ENCODE measurements around the gene NOP16.

Gene NOP16

DNA sequence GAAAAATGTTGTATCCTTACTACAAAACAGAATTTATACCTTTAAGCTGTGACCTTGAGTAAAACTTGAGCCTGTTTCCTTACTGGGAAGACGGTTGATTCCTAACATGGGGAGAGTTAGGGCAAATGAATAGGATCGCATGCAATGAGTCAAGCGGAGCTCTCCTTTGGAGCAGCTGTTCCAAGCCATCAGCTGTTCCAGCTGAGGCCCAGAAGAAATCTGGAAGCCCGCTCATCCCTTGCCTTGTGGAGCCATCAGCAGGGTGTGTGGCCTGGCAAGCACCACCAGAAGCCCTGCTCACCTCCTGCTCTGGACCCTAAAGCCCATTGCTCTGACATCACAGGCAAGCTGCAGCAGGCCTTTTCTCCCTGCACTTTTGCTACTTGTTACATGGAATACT lies 34.9 kb downstream of the NOP16 start:
- no peak for DNase-seq

DNA sequence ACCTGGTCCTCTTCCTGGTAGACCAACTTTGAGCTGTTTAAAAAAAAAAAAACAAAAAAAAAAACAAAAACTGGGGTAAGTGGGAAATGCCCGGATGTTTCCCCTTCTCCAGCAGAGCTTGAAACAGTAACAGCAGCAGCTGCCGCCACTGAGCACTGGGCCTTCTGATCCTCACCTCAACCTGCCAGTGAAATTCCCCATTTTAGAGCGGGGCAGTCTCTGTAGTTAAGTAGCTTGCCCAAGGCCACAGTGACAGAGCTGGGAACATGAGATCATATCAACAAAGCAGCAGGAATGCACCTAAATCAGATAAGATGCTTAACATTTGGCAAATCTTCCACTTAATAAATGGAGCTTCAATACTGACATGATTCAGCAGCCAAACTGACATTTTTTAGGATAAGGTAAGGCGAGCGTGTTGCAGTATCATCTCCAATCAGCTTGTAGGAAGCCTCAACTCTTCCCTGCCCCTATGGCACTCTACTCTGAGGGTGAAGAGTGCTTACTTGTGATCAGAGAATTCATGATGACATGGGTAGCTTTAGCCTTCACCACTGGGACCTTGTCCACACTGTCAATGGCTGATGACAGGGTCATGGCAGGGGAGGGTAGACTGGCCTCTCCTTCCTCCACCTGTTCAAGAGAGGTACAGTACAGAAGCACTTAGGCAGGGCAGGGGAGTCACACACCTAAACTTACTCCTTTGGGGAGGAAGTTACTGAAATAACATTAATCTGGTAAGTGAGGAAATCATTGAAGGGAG lies 36.1 kb downstream of the NOP16 start:
- no peak for DNase-seq

- DNase-seq = no peak
Measured at GRCh38 chr5:176350416-176350815, 38.0 kb downstream of the NOP16 start.

- no peak for DNase-seq
Measured at GRCh38 chr5:176342766-176343458, 45.5 kb downstream of the NOP16 start.

GRCh38 chr5:176342158-176342483 lies 46.3 kb downstream of the NOP16 start:
- no peak for DNase-seq

DNA sequence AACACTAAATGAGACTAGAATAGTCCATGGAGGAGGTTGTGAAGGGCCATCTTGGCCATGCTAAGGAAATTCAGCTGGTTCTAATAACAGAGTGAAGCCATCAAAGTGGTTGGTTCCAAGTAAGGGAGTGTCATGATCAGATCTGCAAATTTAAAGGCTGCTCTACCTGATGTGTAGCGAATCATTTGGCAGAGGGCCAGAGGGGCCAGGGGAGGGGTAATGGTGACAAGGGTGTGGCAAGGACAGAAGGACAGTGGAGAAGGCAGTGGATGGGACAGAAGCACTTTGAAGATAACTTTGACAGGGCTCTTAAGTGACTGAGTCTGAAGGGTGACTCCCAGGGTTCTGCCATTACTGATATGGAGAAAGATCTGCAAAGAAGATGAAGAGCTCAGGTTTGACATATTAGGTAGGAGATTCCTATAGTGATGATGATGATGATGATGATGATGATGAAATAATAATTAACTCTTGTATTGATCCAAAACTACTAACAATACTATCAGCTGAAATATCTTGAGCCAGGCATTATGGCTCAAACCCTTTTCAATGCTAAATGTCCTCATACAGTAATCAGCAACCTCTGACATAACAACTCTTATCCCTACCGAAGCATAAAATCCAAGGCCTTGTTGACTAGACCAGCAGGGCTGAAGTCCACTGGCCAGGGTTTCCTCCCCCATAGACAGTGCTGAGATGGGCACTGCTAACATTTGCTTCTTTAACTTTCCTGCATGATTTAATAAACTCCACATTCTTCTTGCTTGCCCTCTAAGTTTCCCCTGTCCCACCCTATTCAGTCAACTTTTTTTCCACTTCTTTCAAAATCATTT lies 46.9 kb downstream of the NOP16 start:
- DNase-seq = no peak

DNA sequence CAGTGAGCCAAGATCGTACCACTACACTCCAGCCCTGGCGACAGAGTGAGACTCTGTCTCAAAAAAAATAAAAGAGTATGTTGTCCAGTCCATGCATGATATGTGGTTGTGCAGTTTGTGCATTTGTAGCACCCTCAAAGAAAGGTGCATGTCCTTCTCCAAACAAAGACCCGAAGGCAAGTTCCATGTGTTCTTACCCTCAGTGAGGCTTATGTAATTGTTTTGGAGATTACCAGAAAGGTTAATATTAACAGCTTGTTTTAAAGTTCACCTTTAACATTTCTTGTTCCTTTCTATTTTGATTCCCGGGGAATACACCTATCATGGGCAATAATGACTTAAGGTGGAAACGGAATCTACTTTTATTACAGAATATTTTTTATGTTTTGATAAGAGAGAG lies 49.1 kb downstream of the NOP16 start:
- no peak for DNase-seq

DNA sequence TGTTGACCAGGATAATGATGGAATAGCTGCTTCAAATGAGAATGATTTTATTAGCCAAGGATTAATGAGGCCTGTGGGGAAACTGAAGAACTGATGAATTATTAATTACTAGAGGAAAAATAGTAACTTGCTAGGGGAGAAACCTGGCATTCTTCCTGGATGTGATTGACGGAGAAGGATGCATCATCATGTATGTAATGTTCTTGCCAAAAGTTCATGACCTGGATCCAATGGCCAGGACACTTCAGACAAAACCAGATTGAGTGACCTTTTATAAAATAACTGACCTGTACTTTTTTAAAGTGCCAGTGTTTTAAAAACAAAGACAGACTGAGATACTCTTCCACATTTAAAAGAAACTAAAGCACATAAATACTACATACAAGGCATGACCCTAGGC lies 50.5 kb downstream of the NOP16 start:
- DNase-seq = no peak

DNA sequence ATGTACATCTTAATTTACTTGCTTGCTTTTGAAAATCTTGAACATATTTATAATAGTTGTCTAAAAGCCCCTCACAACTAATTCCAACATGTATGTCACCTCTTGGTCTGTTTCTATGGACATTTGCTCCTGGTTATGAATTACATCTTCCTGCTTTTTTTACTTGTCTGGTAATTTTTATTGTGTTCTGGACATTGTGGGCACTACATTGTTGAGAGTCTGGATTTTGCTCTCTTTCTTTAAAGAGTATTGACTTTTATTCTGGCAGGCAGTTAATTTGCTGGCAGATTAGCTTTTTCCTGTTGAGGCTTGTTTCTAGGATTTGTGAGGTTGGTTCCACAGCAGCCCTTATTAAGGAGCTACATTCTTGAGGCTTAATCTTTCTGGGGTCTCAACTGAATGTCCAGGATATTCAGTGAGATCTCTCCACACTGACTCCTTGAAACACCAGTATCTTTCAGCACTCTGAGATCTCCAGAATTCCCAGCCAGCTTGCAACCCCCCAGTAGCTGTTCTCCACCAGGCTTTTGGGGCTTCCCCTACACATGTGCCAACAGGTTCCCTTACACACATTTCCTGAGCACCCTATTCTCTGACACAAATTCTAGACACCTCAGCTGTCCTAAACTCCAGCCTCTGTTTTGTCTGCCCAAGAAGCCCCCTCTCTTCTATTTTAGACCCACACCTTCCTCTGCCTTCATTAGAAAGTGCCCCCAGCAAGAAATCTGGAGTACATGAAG lies 54.2 kb downstream of the NOP16 start:
- no peak for DNase-seq

All from KG1 (cell line).